ENCODE data around the gene HOXA9. TPM values are rescaled to one million over a fixed set of nuclear protein-coding genes. Genes with fewer than 3 reads are reported as not detected.

HOXA9 gene
- total RNA-seq, 2 donors from 2014 or later, result 18.0 to 28.6 TPM

- no peak for ATAC-seq
- peak in 1 of 2 donors; percentile 40 for DNase-seq
- intact Hi-C loops (cut with DNase I, micrococcal nuclease), result no loop called here
Observed at GRCh38 chr7:27151341-27151930, 13.9 kb downstream of the HOXA9 start.

- ATAC-seq, result peak; percentile 38
- peak; percentile 81 to 85 for DNase-seq
- intact Hi-C loops (cut with DNase I, micrococcal nuclease), result no loop called here
Observed at GRCh38 chr7:27150568-27151340, 14.6 kb downstream of the HOXA9 start.

GRCh38 chr7:27149842-27150567 lies 15.3 kb downstream of the HOXA9 start:
- DNase-seq (peak; percentile 46 to 53), ATAC-seq (no peak)
- intact Hi-C loops (cut with DNase I, micrococcal nuclease), result no loop called here

- intact Hi-C loops (cut with DNase I, micrococcal nuclease), result no loop called here
- DNase-seq, result peak; percentile 52 to 61
- peak; percentile 33 for ATAC-seq
Observed at GRCh38 chr7:27148756-27149641, 16.3 kb downstream of the HOXA9 start.

GRCh38 chr7:27148031-27148755 lies 17.1 kb downstream of the HOXA9 start:
- peak; percentile 70 to 81 for DNase-seq
- peak; percentile 33 for ATAC-seq
- intact Hi-C loops (cut with DNase I, micrococcal nuclease), result no loop called here

- ATAC-seq (peak; percentile 1), DNase-seq (peak; percentile 82)
- intact Hi-C loops (cut with DNase I, micrococcal nuclease), result no loop called here
Observed at GRCh38 chr7:27147199-27148030, 17.9 kb downstream of the HOXA9 start, which contains the start of gene HOXA6. TSS of gene HOXA6 (minus strand) at chr7:27147774. CDS start at chr7:27147749, 25 bp downstream.

- ATAC-seq, result no peak
- no peak for DNase-seq
- intact Hi-C loops (cut with DNase I, micrococcal nuclease), result no loop called here
Observed at GRCh38 chr7:27146491-27147198, 18.7 kb downstream of the HOXA9 start.

GRCh38 chr7:27145914-27146412 lies 19.4 kb downstream of the HOXA9 start:
- no peak for ATAC-seq
- intact Hi-C loops (cut with DNase I, micrococcal nuclease), result no loop called here

GRCh38 chr7:27145165-27145913 lies 20.0 kb downstream of the HOXA9 start:
- peak in 1 of 2 donors; percentile 47 for DNase-seq
- ATAC-seq, result no peak
- intact Hi-C loops (cut with DNase I, micrococcal nuclease), result no loop called here

More at GRCh38 chr7:27145914-27146412, 19.4 kb downstream of the HOXA9 start:
- DNase-seq, result peak in 1 of 2 donors; percentile 35

- intact Hi-C loops (cut with DNase I, micrococcal nuclease), result loop anchor here in 1 of 2 donors (5.0 kb wide), 1 partner anchor 287 kb away; no protein-coding TSS in a partner anchor
- ATAC-seq, result no peak
- no peak for DNase-seq
Observed at GRCh38 chr7:27144781-27145164, 20.6 kb downstream of the HOXA9 start.

- DNase-seq (no peak), ATAC-seq (peak; percentile 10)
- intact Hi-C loops (cut with DNase I, micrococcal nuclease), result loop anchor here in 1 of 2 donors (5.0 kb wide), 1 partner anchor 287 kb away; no protein-coding TSS in a partner anchor
Observed at GRCh38 chr7:27143950-27144780, 21.2 kb downstream of the HOXA9 start.

GRCh38 chr7:27143023-27143949 lies 22.1 kb downstream of the HOXA9 start, which contains the start of gene HOXA5:
TSS of gene HOXA5 (minus strand) at chr7:27143681. CDS start at chr7:27143607, 74 bp downstream.
- peak; percentile 40 for ATAC-seq
- intact Hi-C loops (cut with DNase I, micrococcal nuclease), result loop anchor here in 1 of 2 donors (5.0 kb wide), 1 partner anchor 286 kb away; no protein-coding TSS in a partner anchor
- DNase-seq, result peak in 1 of 2 donors; percentile 85

- intact Hi-C loops (cut with DNase I, micrococcal nuclease), result loop anchor here in 1 of 2 donors (5.0 kb wide), 1 partner anchor 285 kb away; no protein-coding TSS in a partner anchor
- DNase-seq (no peak), ATAC-seq (no peak)
Observed at GRCh38 chr7:27142580-27143022, 22.7 kb downstream of the HOXA9 start.
